Measurements from ENCODE around the gene NUP153. TPM values are rescaled to one million over a fixed set of nuclear protein-coding genes. Genes with fewer than 3 reads are reported as not detected.

NUP153 gene
- total and polyA plus RNA-seq, 8 donors: 28.2 to 53.1 (median 45.6) TPM

DNA sequence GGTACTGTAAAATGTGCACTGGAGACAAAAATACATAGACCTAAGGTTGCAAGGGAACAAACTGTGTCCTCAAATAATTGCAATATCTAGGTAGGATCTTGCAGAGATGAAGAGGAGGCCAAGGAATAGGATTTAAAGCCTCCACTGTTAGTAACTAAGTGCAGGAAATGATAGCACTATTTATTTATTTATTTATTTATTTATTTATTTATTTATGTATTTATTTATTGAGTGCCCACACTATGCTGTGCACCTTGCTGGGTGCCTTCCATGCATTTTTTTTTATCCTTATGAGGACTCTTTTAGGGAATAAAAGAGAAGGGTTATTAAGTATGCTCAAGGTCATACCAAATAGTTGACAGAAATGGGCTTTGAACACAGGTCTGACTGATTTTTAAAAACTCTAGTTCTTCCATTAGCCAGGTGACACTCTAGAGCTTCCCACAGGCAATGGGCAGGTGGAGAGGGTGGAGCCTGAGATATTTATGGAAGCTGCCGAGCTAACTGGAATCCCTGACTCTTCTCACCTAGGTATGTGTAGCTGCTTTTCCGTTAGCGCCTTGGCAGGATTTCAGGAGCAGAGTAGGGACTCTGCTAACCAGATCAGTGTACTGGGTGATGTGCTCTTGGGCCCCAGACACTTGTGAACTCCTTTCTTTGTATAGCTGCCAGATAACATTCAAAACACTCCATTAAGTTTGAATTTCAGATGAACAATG is 12.8 kb upstream of the NUP153 start:
- Histone ChIP-seq H3K27me3 (no peaks in the 10 kb centered on the region), H3K36me3 (no peaks in the 10 kb centered on the region), H3K9me3 (no peaks in the 10 kb centered on the region), H3K4me1 (no peaks in the 10 kb centered on the region), H3K4me3 (no peak overlapping the region), H3K27ac (no peak overlapping the region)
- DNase-seq (no peak), ATAC-seq (no peak)
- TF ChIP-seq, protein P1, sequence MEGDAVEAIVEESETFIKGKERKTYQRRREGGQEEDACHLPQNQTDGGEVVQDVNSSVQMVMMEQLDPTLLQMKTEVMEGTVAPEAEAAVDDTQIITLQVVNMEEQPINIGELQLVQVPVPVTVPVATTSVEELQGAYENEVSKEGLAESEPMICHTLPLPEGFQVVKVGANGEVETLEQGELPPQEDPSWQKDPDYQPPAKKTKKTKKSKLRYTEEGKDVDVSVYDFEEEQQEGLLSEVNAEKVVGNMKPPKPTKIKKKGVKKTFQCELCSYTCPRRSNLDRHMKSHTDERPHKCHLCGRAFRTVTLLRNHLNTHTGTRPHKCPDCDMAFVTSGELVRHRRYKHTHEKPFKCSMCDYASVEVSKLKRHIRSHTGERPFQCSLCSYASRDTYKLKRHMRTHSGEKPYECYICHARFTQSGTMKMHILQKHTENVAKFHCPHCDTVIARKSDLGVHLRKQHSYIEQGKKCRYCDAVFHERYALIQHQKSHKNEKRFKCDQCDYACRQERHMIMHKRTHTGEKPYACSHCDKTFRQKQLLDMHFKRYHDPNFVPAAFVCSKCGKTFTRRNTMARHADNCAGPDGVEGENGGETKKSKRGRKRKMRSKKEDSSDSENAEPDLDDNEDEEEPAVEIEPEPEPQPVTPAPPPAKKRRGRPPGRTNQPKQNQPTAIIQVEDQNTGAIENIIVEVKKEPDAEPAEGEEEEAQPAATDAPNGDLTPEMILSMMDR (IDR thresholded peaks at IDR 0.05): no peak
- intact Hi-C loops (cut with DNase I): no loop called here

DNA sequence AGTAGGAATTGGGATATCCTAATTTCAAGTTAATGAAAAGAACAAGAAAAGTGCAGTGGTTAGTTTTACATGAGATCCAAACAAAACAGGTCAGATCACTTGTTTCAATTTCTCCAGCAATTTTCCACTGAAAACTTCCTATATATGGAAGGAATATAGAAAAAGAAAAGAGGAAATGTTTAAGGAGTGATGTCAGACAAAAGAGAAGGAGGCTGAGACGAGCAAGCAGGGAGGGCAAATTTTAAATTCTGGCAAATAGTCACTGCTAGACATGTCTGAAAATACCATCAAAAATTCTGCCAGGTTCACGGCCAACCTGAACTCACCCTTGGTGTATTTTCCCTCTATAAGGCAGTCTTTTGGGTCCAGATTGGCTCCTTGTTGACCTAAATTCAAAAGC is 9.5 kb upstream of the NUP153 start:
- DNase-seq (no peak), ATAC-seq (no peak)
- Histone ChIP-seq H3K36me3 (no peaks in the 10 kb centered on the region), H3K4me1 (no peaks in the 10 kb centered on the region), H3K4me3 (no peak overlapping the region), H3K27ac (no peak overlapping the region), H3K27me3 (no peaks in the 10 kb centered on the region), H3K9me3 (no peaks in the 10 kb centered on the region)
- TF ChIP-seq, protein P1 (IDR thresholded peaks at IDR 0.05): no peak
- intact Hi-C loops (cut with DNase I): no loop called here

DNA sequence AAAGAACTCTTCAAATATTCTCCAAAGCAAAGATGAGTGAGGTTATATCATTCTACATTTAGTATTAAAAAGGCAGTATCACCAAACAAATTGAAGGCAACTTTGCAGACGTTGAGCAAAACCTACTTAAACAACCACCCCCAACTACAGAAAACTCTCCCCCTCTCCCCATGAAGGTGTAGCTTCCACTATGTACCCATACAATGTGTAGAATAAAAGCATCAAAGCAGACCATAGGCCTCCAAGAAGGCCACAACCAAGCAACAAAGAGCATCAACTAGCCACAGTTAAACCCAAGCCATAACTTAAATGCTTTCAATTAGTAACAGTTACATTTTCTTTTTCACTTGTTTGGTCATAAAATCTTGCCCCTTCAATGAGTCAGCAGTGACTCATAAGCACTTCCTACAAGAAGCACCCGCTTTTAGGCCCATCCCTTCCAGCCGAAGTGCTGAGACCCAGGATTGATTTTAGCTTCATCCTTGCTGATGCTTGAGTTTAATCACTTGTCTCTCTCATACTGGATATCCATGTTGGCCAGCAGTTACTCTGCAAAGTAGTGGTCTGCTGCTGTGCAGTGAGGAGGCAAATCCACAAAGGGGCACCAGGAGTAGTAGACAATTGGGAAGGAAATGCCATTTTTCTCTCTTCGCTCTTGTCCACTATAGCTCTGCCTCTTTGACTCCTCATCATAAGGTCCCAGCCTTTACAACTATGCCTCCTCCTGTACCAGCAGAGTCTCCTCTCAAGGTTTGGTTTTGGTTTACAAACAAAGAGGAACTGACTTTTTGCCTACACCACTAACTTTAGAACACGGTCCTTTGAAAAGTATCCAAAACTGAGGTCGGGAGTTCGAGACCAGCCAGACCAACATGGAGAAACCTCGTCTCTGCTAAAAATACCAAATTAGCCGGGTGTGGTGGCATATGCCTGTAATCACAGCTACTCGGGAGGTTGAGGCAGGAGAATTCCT is 8.4 kb upstream of the NUP153 start:
- Histone ChIP-seq H3K36me3 (no peaks in the 10 kb centered on the region), H3K27ac (peak overlapping the region in 1 of 2 donors; percentile 57), H3K27me3 (no peaks in the 10 kb centered on the region), H3K4me1 (no peaks in the 10 kb centered on the region), H3K4me3 (no peak overlapping the region), H3K9me3 (no peaks in the 10 kb centered on the region)
- DNase-seq: no peak
- TF ChIP-seq, protein P1 (IDR thresholded peaks at IDR 0.05): no peak
- ATAC-seq: peak; percentile 57
- intact Hi-C loops (cut with DNase I): no loop called here

DNA sequence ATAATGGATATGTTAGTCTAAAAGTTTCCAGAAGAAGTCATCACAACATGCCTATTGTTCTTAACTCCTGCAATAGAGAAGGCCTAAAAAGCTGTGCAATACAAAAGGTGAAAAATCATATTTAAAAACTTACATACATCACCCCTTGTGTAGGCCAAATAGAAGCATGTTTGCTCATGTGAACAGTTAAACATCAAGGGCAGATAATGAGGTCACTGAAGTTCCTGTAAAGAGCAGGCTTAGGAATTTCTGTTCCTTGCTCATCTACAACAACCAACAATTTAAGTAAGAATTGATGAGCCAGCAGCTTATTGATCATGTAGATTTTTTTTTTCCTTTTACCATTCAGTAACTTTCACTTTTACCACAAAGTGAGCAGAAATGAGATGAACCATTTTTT is 7.5 kb upstream of the NUP153 start:
- H3K9me3 ChIP-seq: no peaks in the 10 kb centered on the region
- no peak overlapping the region for H3K27ac ChIP-seq
- TF ChIP-seq, protein P1 (IDR thresholded peaks at IDR 0.05): no peak
- no peak overlapping the region for H3K4me3 ChIP-seq
- H3K27me3 ChIP-seq: no peaks in the 10 kb centered on the region
- DNase-seq: no peak
- ATAC-seq: no peak
- H3K4me1 ChIP-seq: no peaks in the 10 kb centered on the region
- no peaks in the 10 kb centered on the region for H3K36me3 ChIP-seq
- intact Hi-C loops (cut with DNase I): no loop called here

DNA sequence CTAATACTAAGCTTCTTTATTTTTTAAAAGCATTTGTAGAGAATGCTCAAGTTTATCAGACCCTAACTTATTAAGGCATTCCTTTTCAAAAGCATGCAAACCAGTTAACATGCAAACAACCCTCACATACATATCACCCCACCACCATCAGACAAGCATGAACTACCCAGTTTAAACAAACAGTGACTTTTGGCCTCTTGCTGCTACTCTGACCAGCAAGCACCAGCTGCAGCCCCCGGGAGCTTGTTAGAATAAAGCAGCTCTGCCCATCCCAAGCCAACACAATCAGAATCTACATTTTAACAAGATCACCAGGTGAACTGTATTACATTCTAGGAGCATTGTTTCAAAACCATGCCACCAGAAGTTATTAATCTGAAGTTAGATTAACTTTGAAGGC is 5.9 kb upstream of the NUP153 start:
- peaks cover 0 to under 1% of the 10 kb centered on the region in 2 donors for H3K4me1 ChIP-seq
- intact Hi-C loops (cut with DNase I): no loop called here
- DNase-seq: no peak

More for the DNA sequence above, 5.9 kb upstream of the NUP153 start:
- TF ChIP-seq, protein P1 (IDR thresholded peaks at IDR 0.05): no peak
- no peak for ATAC-seq
- Histone ChIP-seq H3K9me3 (no peaks in the 10 kb centered on the region), H3K4me3 (no peak overlapping the region), H3K36me3 (no peaks in the 10 kb centered on the region), H3K27ac (no peak overlapping the region), H3K27me3 (no peaks in the 10 kb centered on the region)

Data from left lung (tissue), 10 donors.